Activated gamma-delta T cell (primary cell): ENCODE measurements around the gene ADGRB2.

ENCODE experiments used
- DNase-seq: peaks from one replicate; lab custom pipeline; 2025; lab: John Stamatoyannopoulos, UW

Gene ADGRB2

GRCh38 chr1:31795801-31796621 is 31.9 kb upstream of the ADGRB2 start:
- DNase-seq = no peak

- no peak for DNase-seq
These were observed 31.0 kb upstream of the ADGRB2 start for GRCh38 chr1:31795096-31795675.

- DNase-seq = no peak
These were observed 29.6 kb upstream of the ADGRB2 start for GRCh38 chr1:31793586-31794285.

GRCh38 chr1:31793086-31793485 is 28.9 kb upstream of the ADGRB2 start:
- no peak for DNase-seq

- DNase-seq = no peak
These were observed 28.4 kb upstream of the ADGRB2 start for GRCh38 chr1:31792541-31792940.

GRCh38 chr1:31792116-31792515 is 28.0 kb upstream of the ADGRB2 start:
- DNase-seq = no peak

GRCh38 chr1:31791131-31791858 is 27.2 kb upstream of the ADGRB2 start:
- no peak for DNase-seq

GRCh38 chr1:31790641-31791091 is 26.5 kb upstream of the ADGRB2 start:
- no peak for DNase-seq

GRCh38 chr1:31790140-31790539 is 26.0 kb upstream of the ADGRB2 start:
- no peak for DNase-seq

GRCh38 chr1:31789259-31790065 is 25.3 kb upstream of the ADGRB2 start:
- peak; percentile 87 for DNase-seq

GRCh38 chr1:31788825-31789256 is 24.7 kb upstream of the ADGRB2 start:
- no peak for DNase-seq

GRCh38 chr1:31788138-31788824 is 24.1 kb upstream of the ADGRB2 start:
- peak; percentile 62 for DNase-seq

GRCh38 chr1:31787786-31788137 is 23.6 kb upstream of the ADGRB2 start:
- DNase-seq = no peak

GRCh38 chr1:31787261-31787660 is 23.1 kb upstream of the ADGRB2 start:
- no peak for DNase-seq

- no peak for DNase-seq
These were observed 22.4 kb upstream of the ADGRB2 start for GRCh38 chr1:31786366-31787060.

- no peak for DNase-seq
These were observed 21.8 kb upstream of the ADGRB2 start for GRCh38 chr1:31785947-31786290.

GRCh38 chr1:31785020-31785946 is 21.1 kb upstream of the ADGRB2 start:
- no peak for DNase-seq

GRCh38 chr1:31784356-31785019 is 20.3 kb upstream of the ADGRB2 start:
- no peak for DNase-seq

GRCh38 chr1:31783846-31784245 is 19.7 kb upstream of the ADGRB2 start:
- no peak for DNase-seq
